HUES64 (cell line): ENCODE results near the gene FREM1.

ENCODE experiments used
- H3K27ac ChIP-seq: 2 replicates; pipeline ENCODE4 v1.7.0; 2013; ENCODE audit warnings: low read depth, low read length, inconsistent platforms
- H3K27me3 ChIP-seq: 2 replicates; pipeline ENCODE4 v1.6.1; 2013; ENCODE audit warnings: mild to moderate bottlenecking, low read length; ENCODE audit not compliant: insufficient read depth
- H3K36me3 ChIP-seq: 2 replicates; pipeline ENCODE4 v1.6.1; 2013; ENCODE audit warnings: mild to moderate bottlenecking, low read length; ENCODE audit not compliant: insufficient read depth
- H3K4me1 ChIP-seq: 2 replicates; pipeline ENCODE4 v1.6.1; 2013; ENCODE audit warnings: mild to moderate bottlenecking, low read length, moderate library complexity; ENCODE audit not compliant: insufficient read depth
- H3K4me3 ChIP-seq: 2 replicates; pipeline ENCODE4 v1.5.1; 2013; ENCODE audit warnings: mild to moderate bottlenecking, low read length, moderate library complexity
- H3K9ac ChIP-seq: 2 replicates; pipeline ENCODE4 v1.6.1; 2013; ENCODE audit warnings: mild to moderate bottlenecking, low read depth, low read length
- H3K9me3 ChIP-seq: 2 replicates; pipeline ENCODE4 v1.6.1; 2013; ENCODE audit warnings: low read depth, low read length; ENCODE audit not compliant: insufficient read depth
- WGBS: fragments of 150-250, 120-280 bp; methylation state at CpG from one replicate; pipeline ENCODE4 v1.1.7; 2013; ENCODE audit warnings: missing lambda C conversion rate; 5-methylcytosine and 5-hydroxymethylcytosine counted together

FREM1 gene

DNA sequence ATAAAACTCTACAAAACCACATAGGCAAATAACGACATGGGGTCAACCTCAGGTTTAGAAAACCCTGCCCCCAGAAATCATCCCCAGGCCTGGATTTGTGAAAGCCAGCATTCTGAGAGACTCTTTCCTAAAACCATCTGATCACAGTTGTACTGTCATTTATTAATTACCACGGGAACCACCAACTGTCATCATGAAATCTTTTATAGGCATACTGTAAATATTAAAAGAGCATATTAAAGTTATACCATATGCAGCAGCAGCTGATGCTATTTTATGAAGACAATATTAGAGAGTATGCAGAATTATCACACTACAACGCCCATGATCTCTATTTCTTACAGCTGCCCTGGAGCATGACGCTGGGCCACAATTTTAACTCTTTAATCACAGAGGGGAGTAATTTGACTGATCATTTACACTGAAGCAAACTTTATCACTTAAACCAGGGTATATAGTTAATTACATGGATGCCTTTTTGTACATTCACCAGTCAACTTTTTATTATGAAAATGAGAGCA, 208.0 kb downstream of the FREM1 start:
- H3K27me3 ChIP-seq: no peaks in the 10 kb centered on the region
- peaks cover 5% of the 10 kb centered on the region; the same call in 1 of the 2 replicates for H3K36me3 ChIP-seq
- H3K9ac ChIP-seq: no peak overlapping the region
- no peaks in the 10 kb centered on the region for H3K9me3 ChIP-seq
- no peaks in the 10 kb centered on the region for H3K4me1 ChIP-seq
- no peak overlapping the region for H3K4me3 ChIP-seq
- 82% methylated on average over 4 of the region's 4 CpGs for WGBS
- H3K27ac ChIP-seq: no peak overlapping the region

DNA sequence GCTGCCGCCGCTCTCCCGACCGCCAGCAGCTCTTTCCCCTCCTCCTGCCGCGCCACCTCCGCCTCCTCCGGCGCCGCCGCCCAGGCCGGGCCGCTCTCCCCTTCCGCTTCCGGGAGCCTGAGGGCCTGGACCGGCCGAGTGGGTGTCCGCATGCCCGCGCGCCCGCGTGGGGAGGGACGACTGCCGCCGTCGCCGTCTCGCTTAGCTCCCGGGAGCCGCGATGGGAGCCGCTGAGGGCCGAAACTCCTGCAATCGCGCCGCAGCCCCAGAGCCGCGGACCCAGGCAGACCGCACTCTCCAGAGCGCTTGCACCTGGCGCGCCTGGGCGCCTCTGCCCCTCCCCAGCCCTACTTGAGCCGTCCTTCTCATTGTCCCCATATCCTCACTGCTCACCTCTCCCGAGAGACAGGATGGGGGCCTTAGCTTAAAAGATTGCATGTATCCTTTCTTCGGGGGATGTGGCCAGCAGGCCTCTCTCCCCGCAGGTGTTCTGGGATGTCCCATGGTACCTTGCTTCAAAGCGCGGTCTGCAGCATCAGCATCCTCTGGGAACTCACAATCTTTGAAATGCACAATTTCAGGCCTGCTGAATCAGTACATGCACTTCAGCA, 216.9 kb downstream of the FREM1 start, which contains the start of gene ZDHHC21:
ZDHHC21 (minus strand) TSS at position 182 of the 611 bp plus-strand sequence. CDS start 19,092 bp downstream, outside the sequence.
- Histone ChIP-seq H3K27ac (peak within 1 kb of the TSS; percentile 66), H3K9ac (peak within 1 kb of the TSS; percentile 85), H3K4me1 (peaks cover 5% of the 10 kb centered on the region; the same call in 1 of the 2 replicates), H3K4me3 (peak within 1 kb of the TSS; percentile 75), H3K9me3 (no peaks in the 10 kb centered on the region), H3K27me3 (no peaks in the 10 kb centered on the region), H3K36me3 (peaks cover 14% of the 10 kb centered on the region)
- WGBS: under 1% methylated on average over 50 of the region's 50 CpGs

DNA sequence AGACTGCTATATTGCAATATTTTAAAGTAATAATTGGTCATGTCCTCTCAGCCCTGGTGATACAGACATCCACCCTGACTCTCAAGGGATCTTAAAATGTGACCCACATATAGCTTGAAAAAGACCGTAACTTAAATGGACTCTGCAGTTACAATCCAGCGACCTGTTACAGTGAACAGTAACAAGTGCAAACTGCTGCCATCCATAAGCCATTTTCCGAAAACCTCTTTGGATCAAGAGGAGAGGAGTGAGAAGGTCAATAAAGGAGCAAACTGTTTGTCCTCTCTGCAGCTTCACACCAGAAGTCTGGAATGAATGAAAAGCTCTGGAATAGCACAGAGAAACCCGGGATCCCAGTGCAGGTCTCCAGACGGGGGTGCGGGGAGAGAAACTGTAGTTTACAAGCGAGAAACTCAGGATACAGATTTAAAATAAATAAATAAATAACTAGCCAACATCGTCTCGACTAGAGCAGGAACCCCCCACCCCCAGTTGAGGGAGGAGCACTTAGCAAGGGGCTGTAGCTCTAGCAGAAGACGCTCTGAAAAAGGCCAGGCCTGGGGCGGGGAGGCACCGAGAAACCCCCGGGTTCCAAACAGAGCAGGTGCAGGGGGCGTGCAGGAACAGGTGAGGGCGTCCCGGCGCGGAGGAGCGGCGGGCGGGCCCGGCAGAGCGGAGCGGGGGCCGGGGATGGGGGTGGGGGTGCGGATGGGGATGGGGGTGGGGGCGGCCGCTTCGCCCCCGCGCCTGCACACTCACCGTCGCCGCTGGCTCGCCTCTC, 217.6 kb downstream of the FREM1 start:
- WGBS: 6% methylated on average over 18 of the region's 35 CpGs
- no peak overlapping the region; the same call in 1 of the 2 replicates for H3K27ac ChIP-seq

DNA sequence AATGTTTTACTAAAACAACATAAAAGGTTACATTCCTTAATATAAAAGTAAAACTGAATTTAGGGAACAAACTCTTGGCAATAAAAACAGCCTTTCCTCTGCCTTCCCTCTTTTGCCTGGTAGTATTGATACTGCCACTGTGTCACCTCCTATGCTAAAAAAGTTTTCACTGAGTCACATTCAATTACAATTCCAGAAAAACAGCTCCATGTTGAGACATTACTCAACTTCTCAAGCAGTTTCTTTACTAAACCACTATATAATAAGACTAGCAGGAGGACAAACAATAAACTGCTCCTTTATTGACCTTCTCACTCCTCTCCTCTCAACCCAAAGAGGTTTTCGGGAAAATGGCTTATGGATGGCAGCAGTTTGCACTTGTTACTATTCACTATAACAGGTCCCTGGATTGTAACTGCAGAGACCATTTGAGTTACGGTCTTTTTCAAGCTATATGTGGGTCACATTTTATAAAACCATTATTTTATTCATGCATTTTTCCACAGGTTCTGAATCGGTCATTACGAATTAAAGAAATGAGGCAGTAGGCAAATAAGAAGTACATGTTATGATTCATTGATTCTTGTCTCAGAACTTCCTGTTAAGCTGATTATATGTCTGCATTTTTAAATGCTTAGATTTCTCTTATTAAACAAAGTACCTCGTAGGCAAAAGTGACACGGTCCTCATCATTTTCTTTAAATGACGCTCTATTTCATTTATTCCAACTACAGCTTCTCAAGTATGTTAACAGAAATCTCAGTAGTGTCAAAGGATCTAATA, 219.1 kb downstream of the FREM1 start:
- Histone ChIP-seq H3K27me3 (no peaks in the 10 kb centered on the region), H3K4me1 (peaks cover 5% of the 10 kb centered on the region; the same call in 1 of the 2 replicates), H3K27ac (no peak overlapping the region), H3K9ac (no peak overlapping the region), H3K9me3 (no peaks in the 10 kb centered on the region), H3K36me3 (peaks cover 36% of the 10 kb centered on the region), H3K4me3 (no peak overlapping the region)
- 95% methylated on average over 7 of the region's 7 CpGs for WGBS

More for the DNA sequence above, 217.6 kb downstream of the FREM1 start:
- H3K9ac ChIP-seq: peak overlapping the region; percentile 85
- H3K4me3 ChIP-seq: peak overlapping the region; percentile 75
- H3K36me3 ChIP-seq: peaks cover 21% of the 10 kb centered on the region
- peaks cover 5% of the 10 kb centered on the region; the same call in 1 of the 2 replicates for H3K4me1 ChIP-seq
- no peaks in the 10 kb centered on the region for H3K27me3 ChIP-seq
- H3K9me3 ChIP-seq: no peaks in the 10 kb centered on the region

DNA sequence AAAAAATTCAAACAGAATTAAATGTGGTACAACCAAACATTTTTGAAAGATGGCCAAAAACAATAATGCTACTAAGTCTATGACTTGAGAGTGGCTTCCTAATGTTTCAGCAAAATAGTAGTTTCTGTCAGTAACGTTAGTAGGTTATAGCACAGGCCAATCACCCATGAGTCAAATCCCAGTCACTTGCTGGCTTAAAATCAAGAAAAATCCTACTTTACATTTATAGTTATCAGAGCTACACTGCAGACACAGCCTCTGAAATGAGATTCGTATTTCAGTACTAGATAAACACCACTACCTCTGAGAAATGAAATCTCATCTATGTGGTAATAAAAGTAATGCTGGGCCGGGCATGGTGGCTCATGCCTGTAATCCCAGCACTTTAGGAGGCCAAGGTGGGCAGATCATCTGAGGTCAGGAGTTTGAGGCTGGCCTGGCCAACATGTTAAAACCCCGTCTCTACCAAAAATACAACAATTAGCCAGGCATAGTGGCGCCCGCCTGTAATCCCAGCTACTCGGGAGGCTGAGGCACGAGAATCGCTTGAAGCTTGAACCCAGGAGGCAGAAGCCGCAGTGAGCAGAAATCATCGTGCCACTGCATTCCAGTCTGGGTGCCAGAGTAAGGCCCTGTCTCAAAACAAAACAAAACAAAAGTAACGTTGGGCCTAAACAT, 223.0 kb downstream of the FREM1 start:
- Histone ChIP-seq H3K9ac (no peak overlapping the region), H3K36me3 (peaks cover 36% of the 10 kb centered on the region), H3K27ac (no peak overlapping the region), H3K4me1 (peaks cover 1% of the 10 kb centered on the region; the same call in 1 of the 2 replicates), H3K4me3 (no peak overlapping the region), H3K27me3 (no peaks in the 10 kb centered on the region), H3K9me3 (no peaks in the 10 kb centered on the region)
- WGBS: 96% methylated on average over 12 of the region's 12 CpGs

DNA sequence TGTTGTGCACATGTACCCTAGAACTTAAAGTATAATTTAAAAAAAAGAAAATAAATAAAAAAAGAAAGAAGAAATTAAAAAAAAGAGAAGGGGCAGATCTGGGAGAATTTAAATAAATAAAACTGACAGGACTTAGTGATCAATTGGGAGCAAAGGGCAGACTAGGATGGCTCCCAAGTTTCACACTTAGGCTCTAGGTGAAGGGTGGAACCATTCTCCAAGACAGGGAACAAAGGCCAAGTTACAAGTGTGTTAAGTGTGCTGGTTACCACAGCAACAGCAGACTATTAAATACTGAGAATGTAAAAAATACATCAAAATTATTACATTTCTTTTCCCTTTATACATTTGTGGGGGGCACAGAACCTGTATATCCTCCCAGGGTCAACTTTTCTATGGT, 224.1 kb downstream of the FREM1 start:
- Histone ChIP-seq H3K9ac (no peak overlapping the region), H3K9me3 (no peaks in the 10 kb centered on the region), H3K27ac (no peak overlapping the region), H3K27me3 (no peaks in the 10 kb centered on the region), H3K36me3 (peaks cover 36% of the 10 kb centered on the region), H3K4me3 (no peak overlapping the region), H3K4me1 (no peaks in the 10 kb centered on the region)
